CD4-positive, alpha-beta T cell (primary cell): Measurements from ENCODE around the gene OGT. TPM values are rescaled to one million over a fixed set of nuclear protein-coding genes. Genes with fewer than 3 reads are reported as not detected.
A peak's percentile ranks its signal among the peaks of the same experiment; 100 is the strongest.

Experiments
- ATAC-seq: fragments of 200-7000 bp; cut with Tn5 transposase; one replicate; pipeline ENCODE4 v1.10.0; 2022; ENCODE audit warnings: mild to moderate bottlenecking; ENCODE audit not compliant: poor library complexity
- CTCF ChIA-PET: fragments of 350-600 bp; sonication (Branson Sonifier 250); formaldehyde crosslinking; loops from one replicate; lab custom pipeline; 2021; ENCODE audit warnings: antibody characterized with exemption, inconsistent platforms; lab: Charles Lee
- POLR2A ChIA-PET: fragments of 350-600 bp; sonication (Branson Sonifier 250); formaldehyde crosslinking; loops from one replicate; lab custom pipeline; 2021; ENCODE audit warnings: antibody characterized with exemption, inconsistent platforms; lab: Charles Lee
- DNase-seq, 14 experiments: peaks; one replicate each; pipeline ENCODE4 v3.0.0-alpha.2; 2013 to 2020; ENCODE audit warnings: mixed read lengths in 2 of 14
- H3K27ac ChIP-seq, 2 donors: one replicate each; pipeline versions ENCODE4 v1.5.1 to v1.7.0; 2013; ENCODE audit warnings: low read length in 2 of 2, low read depth in 1 of 2, mild to moderate bottlenecking in 1 of 2
- H3K27me3 ChIP-seq, 2 experiments: 1 replicate in 1 of 2; 2 replicates in 1 of 2; pipeline versions ENCODE4 v1.6.1 to v1.7.0; 2013; ENCODE audit warnings: low read length in 2 of 2, control low read depth in 1 of 2, mild to moderate bottlenecking in 1 of 2, moderate library complexity in 1 of 2; ENCODE audit not compliant: insufficient read depth in 2 of 2, control insufficient read depth in 1 of 2
- H3K36me3 ChIP-seq: one replicate; pipeline ENCODE4 v1.6.1; 2013; ENCODE audit warnings: low read length, control low read depth; ENCODE audit not compliant: insufficient read depth
- H3K4me1 ChIP-seq: one replicate; pipeline ENCODE4 v1.6.1; 2013; ENCODE audit warnings: low read length, control low read depth; ENCODE audit not compliant: insufficient read depth
- H3K4me3 ChIP-seq: one replicate; pipeline ENCODE4 v1.5.1; 2013; ENCODE audit warnings: mild to moderate bottlenecking, low read length, moderate library complexity
- H3K9me3 ChIP-seq, 2 experiments: 1 replicate in 1 of 2; 2 replicates in 1 of 2; pipeline versions ENCODE4 v1.6.1 to v1.7.0; 2013; ENCODE audit warnings: low read length in 2 of 2, mild to moderate bottlenecking in 2 of 2, control low read depth in 1 of 2, moderate library complexity in 1 of 2; ENCODE audit not compliant: control insufficient read depth in 1 of 2, insufficient read depth in 1 of 2
- H3K27ac Mint-ChIP-seq: one replicate; pipeline ENCODE4 v1.8.0; 2020; ENCODE audit warnings: mixed read lengths
- H3K27me3 Mint-ChIP-seq: one replicate; pipeline ENCODE4 v1.8.0; 2021; ENCODE audit warnings: mixed read lengths
- H3K36me3 Mint-ChIP-seq: one replicate; pipeline ENCODE4 v1.8.0; 2021; ENCODE audit warnings: low read depth, mixed read lengths
- H3K4me1 Mint-ChIP-seq: one replicate; pipeline ENCODE4 v1.8.0; 2021; ENCODE audit warnings: low read depth, mixed read lengths
- H3K4me3 Mint-ChIP-seq: one replicate; pipeline ENCODE4 v1.8.0; 2020; ENCODE audit warnings: mild to moderate bottlenecking, mixed read lengths
- H3K9me3 Mint-ChIP-seq: one replicate; pipeline ENCODE4 v1.8.0; 2020; ENCODE audit warnings: mixed read lengths
- CTCF ChIP-seq: fragments of 200-600 bp; IDR thresholded peaks from one replicate; pipeline ENCODE4 v1.8.0; 2022; ENCODE audit warnings: antibody characterized with exemption, mild to moderate bottlenecking
- intact Hi-C, 2 experiments: fragments of 100-400 bp; cut with DNase I in 1 of 2; cut with micrococcal nuclease in 1 of 2; formaldehyde crosslinking; loops; one replicate each; pipeline versions ENCODE4 v1.15.1 to v1.9.0; 2023 to 2025; cut with DNase I, micrococcal nuclease
- total RNA-seq, 174 experiments: library from RNA in 2 of 174; stranded (reverse) in 2 of 174; gene quantifications; one replicate each; pipeline ENCODE4 v1.2.3 and lab custom pipeline; 2021 to 2026

OGT gene
- total RNA-seq, 2 experiments from 2014 or later, result 279 to 295 TPM

- Mint-ChIP-seq H3K4me1 (peaks cover 35% of the 10 kb centered on the region), H3K27me3 (no peaks in the 10 kb centered on the region), H3K36me3 (peaks cover 76% of the 10 kb centered on the region), H3K9me3 (no peaks in the 10 kb centered on the region), H3K4me3 (no peak overlapping the region), H3K27ac (peak overlapping the region; percentile 20)
- peaks cover 64% of the 10 kb centered on the region for H3K36me3 ChIP-seq
- H3K27me3 ChIP-seq, result no peaks in the 10 kb centered on the region
- peaks cover 32% of the 10 kb centered on the region for H3K4me1 ChIP-seq
- intact Hi-C loops, result no loop called here
- CTCF ChIA-PET, result interaction anchor here (1.1 kb wide), 1 partner anchor 20 kb away, joined by 3 read pairs; no protein-coding TSS in a partner anchor
- H3K27ac ChIP-seq, result no peak overlapping the region
- POLR2A ChIA-PET, result no interaction called here
- H3K9me3 ChIP-seq, result no peaks in the 10 kb centered on the region
- TF ChIP-seq CTCF, result no peak
- no peak overlapping the region for H3K4me3 ChIP-seq
- ATAC-seq (no peak), DNase-seq (no peak)
Observed at GRCh38 chrX:71547339-71547738, 14.4 kb downstream of the OGT start.

DNA sequence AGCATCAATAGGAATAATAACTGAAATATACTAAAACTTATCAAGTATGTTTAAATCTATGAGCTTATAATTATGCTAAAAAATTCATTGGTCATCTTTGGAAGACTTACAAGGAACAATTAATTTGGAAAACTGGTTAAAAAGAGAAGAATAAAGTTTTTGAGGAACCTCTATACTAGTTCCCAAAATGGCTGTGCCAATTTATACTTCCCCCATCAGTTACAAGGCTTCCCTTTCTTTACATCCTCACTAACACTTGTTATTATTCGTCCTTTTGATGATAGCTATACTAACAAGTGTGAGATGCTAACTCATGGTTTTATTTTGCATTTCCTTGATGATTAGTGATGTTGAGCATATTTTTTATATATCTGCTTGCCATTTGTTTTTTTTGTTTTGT is 17.1 kb downstream of the OGT start:
- H3K27ac Mint-ChIP-seq, result no peak overlapping the region
- no peaks in the 10 kb centered on the region for H3K9me3 Mint-ChIP-seq
- H3K4me1 Mint-ChIP-seq, result peaks cover 12% of the 10 kb centered on the region
- H3K27me3 Mint-ChIP-seq, result no peaks in the 10 kb centered on the region
- Histone ChIP-seq H3K36me3 (peaks cover 64% of the 10 kb centered on the region), H3K27me3 (no peaks in the 10 kb centered on the region), H3K4me3 (no peak overlapping the region), H3K27ac (no peak overlapping the region), H3K9me3 (no peaks in the 10 kb centered on the region), H3K4me1 (peaks cover 16% of the 10 kb centered on the region)
- H3K36me3 Mint-ChIP-seq, result peaks cover 71% of the 10 kb centered on the region
- POLR2A ChIA-PET, result interaction anchor here (0.7 to 3.2 kb wide), 4 partner anchors 16 to 184 kb away, joined by 3 to 34 read pairs (median 4); partner anchors contain the start of genes OGT and TAF1
- intact Hi-C loops, result no loop called here
- DNase-seq (no peak), ATAC-seq (no peak)
- CTCF ChIA-PET, result no interaction called here
- H3K4me3 Mint-ChIP-seq, result no peak overlapping the region
- no peak for TF ChIP-seq CTCF

DNA sequence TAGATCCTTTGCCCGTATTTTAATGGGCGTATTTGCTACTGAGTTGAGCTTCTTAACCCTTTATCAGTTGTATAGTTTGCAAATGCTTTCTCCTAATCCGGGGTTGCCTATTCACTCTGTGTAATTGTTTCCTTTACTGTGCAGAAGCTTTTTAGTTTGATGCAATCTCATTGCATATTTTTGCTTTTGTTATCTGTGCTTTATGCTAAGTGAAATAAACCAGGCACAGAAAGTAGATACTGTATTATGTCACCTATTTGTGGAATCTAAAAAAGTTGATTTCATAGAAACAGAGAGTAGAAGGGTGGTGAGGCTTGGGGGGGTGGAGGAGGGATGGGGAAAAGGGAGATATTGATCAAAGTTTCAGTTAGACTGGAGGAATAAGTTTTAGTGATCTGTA is 17.7 kb downstream of the OGT start:
- Histone ChIP-seq H3K27ac (no peak overlapping the region), H3K36me3 (peaks cover 64% of the 10 kb centered on the region), H3K9me3 (no peaks in the 10 kb centered on the region), H3K4me3 (no peak overlapping the region), H3K27me3 (no peaks in the 10 kb centered on the region), H3K4me1 (peaks cover 13% of the 10 kb centered on the region)
- peaks cover 14% of the 10 kb centered on the region for H3K4me1 Mint-ChIP-seq
- no peak for DNase-seq
- H3K27ac Mint-ChIP-seq, result no peak overlapping the region
- ChIA-PET POLR2A (interaction anchor here (1.4 to 3.2 kb wide), 2 partner anchors 17 to 185 kb away, joined by 3 to 34 read pairs; partner anchors contain the start of genes OGT and TAF1), CTCF (no interaction called here)
- no peak for TF ChIP-seq CTCF
- peaks cover 73% of the 10 kb centered on the region for H3K36me3 Mint-ChIP-seq
- intact Hi-C loops, result no loop called here
- no peaks in the 10 kb centered on the region for H3K9me3 Mint-ChIP-seq
- H3K4me3 Mint-ChIP-seq, result no peak overlapping the region
- no peak for ATAC-seq
- H3K27me3 Mint-ChIP-seq, result no peaks in the 10 kb centered on the region
